GM12878 (cell line): Measurements from ENCODE around the gene HSPB8. TPM values are rescaled to one million over a fixed set of nuclear protein-coding genes. Genes with fewer than 3 reads are reported as not detected.

ENCODE experiments used
- ATAC-seq: fragments of 200-7000 bp; cut with Tn5 transposase; 3 replicates; pipeline ENCODE4 v1.9.1; 2020; ENCODE audit warnings: mild to moderate bottlenecking, moderate library complexity
- BruUV-seq: library from RNA; stranded (reverse); fragments of 400-500 nt; replicated peaks from 2 replicates; lab custom pipeline; 2021; lab: Mats Ljungman, UMichigan
- CTCF ChIA-PET: fragments of 300-600 bp; sonication (Branson Sonifier 250); formaldehyde crosslinking; extraction: SDS; loops from one replicate; lab custom pipeline; 2021; ENCODE audit warnings: inconsistent platforms; lab: Yijun Ruan, JAX
- POLR2A ChIA-PET: fragments of 350-600 bp; formaldehyde crosslinking; extraction: SDS; loops from one replicate; lab custom pipeline; 2021; ENCODE audit warnings: inconsistent platforms; lab: Charles Lee
- RAD21 ChIA-PET: fragments of 300-600 bp; sonication (Branson Sonifier 250); formaldehyde crosslinking; loops from one replicate; lab custom pipeline; 2023; ENCODE audit warnings: antibody characterized with exemption; ENCODE audit not compliant: unreplicated experiment; lab: Charles Lee
- SMC1A ChIA-PET: fragments of 300-600 bp; sonication (Branson Sonifier 250); formaldehyde crosslinking; loops from one replicate; lab custom pipeline; 2023; ENCODE audit not compliant: unreplicated experiment, uncharacterized antibody; lab: Charles Lee
- DNase-seq: peaks from one replicate; pipeline ENCODE4 v3.0.0-alpha.2; 2011; ENCODE audit warnings: low read depth, low spot score
- FAIRE-seq: peaks from 3 replicates; lab custom pipeline; 2011; peaks lifted over from hg19 to GRCh38; lab: Jason Lieb, UNC
- H2AFZ ChIP-seq: 2 replicates; pipeline ENCODE4 v1.6.0; 2011; ENCODE audit warnings: low read depth, low read length, control low read depth; ENCODE audit not compliant: control insufficient read depth
- H3K27ac ChIP-seq: 2 replicates; pipeline ENCODE4 v1.5.1; 2011; ENCODE audit warnings: control low read depth; ENCODE audit not compliant: control insufficient read depth, insufficient read depth
- H3K27me3 ChIP-seq, 2 experiments: replicated peaks in 1 of 2; 2 replicates each; pipeline versions ENCODE4 v1.6.0 to v1.6.1; 2011; ENCODE audit warnings: low read length in 1 of 2; ENCODE audit not compliant: control insufficient read depth in 2 of 2, insufficient read depth in 2 of 2
- H3K36me3 ChIP-seq, 2 experiments: 2 replicates each; pipeline ENCODE4 v1.5.1; 2011; ENCODE audit warnings: low read length in 1 of 2; ENCODE audit not compliant: control insufficient read depth in 2 of 2, insufficient read depth in 2 of 2
- H3K4me1 ChIP-seq: 2 replicates; pipeline ENCODE4 v1.6.1; 2011; ENCODE audit warnings: mild to moderate bottlenecking, low read length, moderate library complexity, mixed read lengths; ENCODE audit not compliant: control insufficient read depth, insufficient read depth
- H3K4me2 ChIP-seq: 2 replicates; pipeline ENCODE4 v1.6.0; 2011; ENCODE audit warnings: control low read depth; ENCODE audit not compliant: control insufficient read depth, insufficient read depth
- H3K4me3 ChIP-seq: fragments of 200-600 bp; sonication (generic); 2 replicates; pipeline ENCODE4 v1.5.1; 2016
- H3K79me2 ChIP-seq: 2 replicates; pipeline ENCODE4 v1.6.0; 2011; ENCODE audit warnings: low read length; ENCODE audit not compliant: control insufficient read depth, insufficient read depth
- H3K9ac ChIP-seq: 2 replicates; pipeline ENCODE4 v1.8.0; 2011; ENCODE audit warnings: low read length, control low read depth, mixed read lengths; ENCODE audit not compliant: control insufficient read depth, insufficient read depth
- H3K9me3 ChIP-seq: replicated peaks from 3 replicates; pipeline ENCODE4 v1.5.1; 2011; ENCODE audit warnings: mild to moderate bottlenecking, low read length; ENCODE audit not compliant: control insufficient read depth, insufficient read depth
- H4K20me1 ChIP-seq: 2 replicates; pipeline ENCODE4 v1.6.0; 2011; ENCODE audit not compliant: control insufficient read depth, insufficient read depth
- ATF7 ChIP-seq: fragments of 450-650 bp; IDR thresholded peaks from 2 replicates; pipeline ENCODE4 v1.6.1; 2016; ENCODE audit warnings: low read depth, mild to moderate bottlenecking
- CBFB ChIP-seq: IDR thresholded peaks from 2 replicates; pipeline ENCODE4 v1.6.1; 2016; ENCODE audit warnings: antibody characterized with exemption, low read depth
- ESRRA ChIP-seq: IDR thresholded peaks from 2 replicates; pipeline ENCODE4 v1.6.1; 2012; ENCODE audit warnings: mild to moderate bottlenecking, low read length, improper control_type of control experiment
- ETV6 ChIP-seq, 2 experiments: fragments of 450-650 bp in 1 of 2; IDR thresholded peaks in 1 of 2; conservative IDR thresholded peaks in 1 of 2; 2 replicates each; pipeline ENCODE4 v1.6.1; 2014; ENCODE audit warnings: antibody characterized with exemption in 1 of 2, borderline replicate concordance in 1 of 2, low read depth in 1 of 2, mild to moderate bottlenecking in 1 of 2, moderate library complexity in 1 of 2
- KAT2A ChIP-seq: conservative IDR thresholded peaks from 2 replicates; pipeline ENCODE4 v1.6.1; 2011; ENCODE audit warnings: low read depth, low read length; ENCODE audit not compliant: control insufficient read depth
- LARP7 ChIP-seq: fragments of 450-650 bp; IDR thresholded peaks from 2 replicates; pipeline ENCODE4 v1.6.1; 2017; ENCODE audit warnings: mild to moderate bottlenecking
- MYB ChIP-seq: fragments of 150-350 bp; IDR thresholded peaks from 2 replicates; pipeline ENCODE4 v1.6.1; 2014; ENCODE audit warnings: mild to moderate bottlenecking, low read depth, low read length, borderline replicate concordance
- RAD51 ChIP-seq: fragments of 450-650 bp; IDR thresholded peaks from 2 replicates; pipeline ENCODE4 v1.6.1; 2016; ENCODE audit warnings: moderate library complexity, mild to moderate bottlenecking, inconsistent platforms
- SP1 ChIP-seq: IDR thresholded peaks from one replicate; pipeline ENCODE4 v1.6.1; 2011; ENCODE audit warnings: low read depth, low read length
- SRF ChIP-seq, 2 experiments: IDR thresholded peaks; 2 replicates each; pipeline ENCODE4 v1.6.1; 2011; ENCODE audit warnings: low read depth in 2 of 2, low read length in 2 of 2, mild to moderate bottlenecking in 1 of 2, moderate library complexity in 1 of 2
- TCF12 ChIP-seq: IDR thresholded peaks from 2 replicates; pipeline ENCODE4 v1.6.1; 2011; ENCODE audit warnings: low read depth, mild to moderate bottlenecking, low read length
- WGBS: methylation state at CpG from one replicate; pipeline ENCODE4 v1.1.6; 2016; ENCODE audit warnings: low lambda C conversion rate; ENCODE audit not compliant: insufficient replicate concordance, insufficient coverage; ENCODE audit errors: missing lambda C conversion rate; 5-methylcytosine and 5-hydroxymethylcytosine counted together
- in situ Hi-C: fragments of 300-500 bp; cut with MboI; formaldehyde crosslinking; loops from 9 replicates; pipeline ENCODE4 v1.14.3; 2018; ENCODE audit warnings: mixed read lengths
- intact Hi-C: fragments of 100-400 bp; cut with micrococcal nuclease; formaldehyde crosslinking; loops from one replicate; pipeline ENCODE4 v1.14.2; 2022; ENCODE audit not compliant: unreplicated experiment
- polyA plus RNA-seq, 11 experiments: library from polyadenylated mRNA; depleted of rRNA in 4 of 11; unstranded in 6 of 11; stranded (reverse) in 5 of 11; fragments of >200 nt; fragmentation: Nextera tagmentation in 4 of 11; fragmentation: Illumina TruSeq in 1 of 11; extraction: Ambion mirVana in 4 of 11; extraction: Trizol in 1 of 11; gene quantifications; 1 replicate in 1 of 11; 2 replicates in 10 of 11; pipeline versions ENCODE4 v1.2.1 to v1.2.3, GENCODE V29; 2011 to 2016; ENCODE audit warnings: inconsistent platforms in 2 of 11, missing spikeins in 2 of 11, low read depth in 1 of 11
- total RNA-seq, 4 experiments: library from RNA; depleted of rRNA in 3 of 4; stranded (reverse); fragments of >200 nt in 3 of 4; fragmentation: Illumina TruSeq in 1 of 4; extraction: Trizol in 1 of 4; gene quantifications; 2 replicates each; pipeline versions ENCODE4 v1.2.1 to v1.2.3, GENCODE V29; 2013 to 2021
- TF ChIP-seq, protein P1 (sequence below): fragments of 450-650 bp; IDR thresholded peaks from 2 replicates; pipeline ENCODE4 v1.6.1; 2017; ENCODE audit warnings: mild to moderate bottlenecking, moderate library complexity
- TF ChIP-seq, protein P2 (sequence below): fragments of 150-350 bp; IDR thresholded peaks from 2 replicates; pipeline ENCODE4 v1.6.1; 2014; ENCODE audit warnings: mild to moderate bottlenecking, low read depth, low read length

HSPB8 gene
- total and polyA plus RNA-seq, 10 of the 15 experiments (the other 5 are each of a cell fraction or from before 2014, with no cell fraction given): 0.10 TPM; not detected in 9

DNA sequence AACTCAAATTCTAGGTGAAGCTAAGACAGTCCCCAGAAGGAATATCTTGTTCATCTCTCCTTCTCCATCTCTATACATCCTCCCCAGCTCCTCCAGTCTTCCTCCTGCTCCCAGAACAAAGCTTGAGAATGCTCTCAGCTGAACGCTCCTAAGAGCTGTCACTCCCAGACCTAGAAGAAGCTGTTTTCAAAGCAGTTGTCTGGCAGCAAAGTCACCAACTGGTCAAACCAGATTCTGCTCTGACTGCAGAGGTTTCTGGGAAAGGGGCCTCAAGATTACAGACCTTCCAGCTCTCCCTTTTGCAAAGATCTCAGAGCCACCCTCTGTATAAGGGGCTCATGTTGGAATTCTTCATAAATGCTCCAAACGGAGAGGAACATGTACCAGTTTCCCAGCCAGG is 9.6 kb upstream of the HSPB8 start:
- H3K79me2 ChIP-seq: no peaks in the 10 kb centered on the region
- ChIA-PET POLR2A (no interaction called here), SMC1A (no interaction called here), CTCF (no interaction called here), RAD21 (no interaction called here)
- DNase-seq (no peak), FAIRE-seq (no peak), ATAC-seq (no peak)
- no peaks in the 10 kb centered on the region for H3K36me3 ChIP-seq
- H3K4me2 ChIP-seq: no peak overlapping the region
- 0% methylated on average over 2 of the region's 2 CpGs for WGBS
- no peaks in the 10 kb centered on the region for H3K9me3 ChIP-seq
- TF ChIP-seq ATF7 (no peak), SRF (IDR thresholded peaks at IDR 0.05; ENCODE audit: low read depth in 2 of 2, low read length in 2 of 2) (no peak), LARP7 (no peak), ESRRA (no peak), RAD51 (no peak), CBFB (no peak), SP1 (no peak), ETV6 (conservative IDR thresholded peaks at IDR 0.05 in 1 of 2, IDR thresholded peaks at IDR 0.05 in 1 of 2; ENCODE audit: borderline replicate concordance in 1 of 2, low read depth in 1 of 2) (no peak), KAT2A (no peak), MYB (no peak), TCF12 (no peak)
- TF ChIP-seq, protein P1, sequence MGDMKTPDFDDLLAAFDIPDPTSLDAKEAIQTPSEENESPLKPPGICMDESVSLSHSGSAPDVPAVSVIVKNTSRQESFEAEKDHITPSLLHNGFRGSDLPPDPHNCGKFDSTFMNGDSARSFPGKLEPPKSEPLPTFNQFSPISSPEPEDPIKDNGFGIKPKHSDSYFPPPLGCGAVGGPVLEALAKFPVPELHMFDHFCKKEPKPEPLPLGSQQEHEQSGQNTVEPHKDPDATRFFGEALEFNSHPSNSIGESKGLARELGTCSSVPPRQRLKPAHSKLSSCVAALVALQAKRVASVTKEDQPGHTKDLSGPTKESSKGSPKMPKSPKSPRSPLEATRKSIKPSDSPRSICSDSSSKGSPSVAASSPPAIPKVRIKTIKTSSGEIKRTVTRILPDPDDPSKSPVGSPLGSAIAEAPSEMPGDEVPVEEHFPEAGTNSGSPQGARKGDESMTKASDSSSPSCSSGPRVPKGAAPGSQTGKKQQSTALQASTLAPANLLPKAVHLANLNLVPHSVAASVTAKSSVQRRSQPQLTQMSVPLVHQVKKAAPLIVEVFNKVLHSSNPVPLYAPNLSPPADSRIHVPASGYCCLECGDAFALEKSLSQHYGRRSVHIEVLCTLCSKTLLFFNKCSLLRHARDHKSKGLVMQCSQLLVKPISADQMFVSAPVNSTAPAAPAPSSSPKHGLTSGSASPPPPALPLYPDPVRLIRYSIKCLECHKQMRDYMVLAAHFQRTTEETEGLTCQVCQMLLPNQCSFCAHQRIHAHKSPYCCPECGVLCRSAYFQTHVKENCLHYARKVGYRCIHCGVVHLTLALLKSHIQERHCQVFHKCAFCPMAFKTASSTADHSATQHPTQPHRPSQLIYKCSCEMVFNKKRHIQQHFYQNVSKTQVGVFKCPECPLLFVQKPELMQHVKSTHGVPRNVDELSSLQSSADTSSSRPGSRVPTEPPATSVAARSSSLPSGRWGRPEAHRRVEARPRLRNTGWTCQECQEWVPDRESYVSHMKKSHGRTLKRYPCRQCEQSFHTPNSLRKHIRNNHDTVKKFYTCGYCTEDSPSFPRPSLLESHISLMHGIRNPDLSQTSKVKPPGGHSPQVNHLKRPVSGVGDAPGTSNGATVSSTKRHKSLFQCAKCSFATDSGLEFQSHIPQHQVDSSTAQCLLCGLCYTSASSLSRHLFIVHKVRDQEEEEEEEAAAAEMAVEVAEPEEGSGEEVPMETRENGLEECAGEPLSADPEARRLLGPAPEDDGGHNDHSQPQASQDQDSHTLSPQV: no peak
- TF ChIP-seq, protein P2, sequence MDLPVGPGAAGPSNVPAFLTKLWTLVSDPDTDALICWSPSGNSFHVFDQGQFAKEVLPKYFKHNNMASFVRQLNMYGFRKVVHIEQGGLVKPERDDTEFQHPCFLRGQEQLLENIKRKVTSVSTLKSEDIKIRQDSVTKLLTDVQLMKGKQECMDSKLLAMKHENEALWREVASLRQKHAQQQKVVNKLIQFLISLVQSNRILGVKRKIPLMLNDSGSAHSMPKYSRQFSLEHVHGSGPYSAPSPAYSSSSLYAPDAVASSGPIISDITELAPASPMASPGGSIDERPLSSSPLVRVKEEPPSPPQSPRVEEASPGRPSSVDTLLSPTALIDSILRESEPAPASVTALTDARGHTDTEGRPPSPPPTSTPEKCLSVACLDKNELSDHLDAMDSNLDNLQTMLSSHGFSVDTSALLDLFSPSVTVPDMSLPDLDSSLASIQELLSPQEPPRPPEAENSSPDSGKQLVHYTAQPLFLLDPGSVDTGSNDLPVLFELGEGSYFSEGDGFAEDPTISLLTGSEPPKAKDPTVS: no peak
- in situ Hi-C loops: no loop called here
- no peak overlapping the region for H2AFZ ChIP-seq
- H3K4me1 ChIP-seq: no peaks in the 10 kb centered on the region
- no peak overlapping the region for H3K27ac ChIP-seq
- no TSS peak for BruUV-seq
- no peak overlapping the region for H3K4me3 ChIP-seq
- intact Hi-C loops: no loop called here
- H3K9ac ChIP-seq: no peak overlapping the region
- H3K27me3 ChIP-seq: no peaks in the 10 kb centered on the region; a peak in 2 of 4 replicates
- no peaks in the 10 kb centered on the region for H4K20me1 ChIP-seq
